ENCODE results near the gene NMNAT2.

Gene NMNAT2

GRCh38 chr1:183365676-183366075, 52.5 kb downstream of the NMNAT2 start:
- no peak for DNase-seq (ENCODE audit: low read depth)

- no peak for DNase-seq (ENCODE audit: low read depth)
Measured at GRCh38 chr1:183365093-183365492, 53.1 kb downstream of the NMNAT2 start.

- no peak for DNase-seq (ENCODE audit: low read depth)
Measured at GRCh38 chr1:183363972-183364371, 54.2 kb downstream of the NMNAT2 start.

- DNase-seq (ENCODE audit: low read depth), result no peak
Measured at GRCh38 chr1:183361081-183361480, 57.1 kb downstream of the NMNAT2 start.

GRCh38 chr1:183360473-183360872, 57.7 kb downstream of the NMNAT2 start:
- DNase-seq (ENCODE audit: low read depth), result no peak

- DNase-seq (ENCODE audit: low read depth), result no peak
Measured at GRCh38 chr1:183356534-183357182, 61.5 kb downstream of the NMNAT2 start.

GRCh38 chr1:183355797-183356196, 62.4 kb downstream of the NMNAT2 start:
- no peak for DNase-seq (ENCODE audit: low read depth)

- no peak for DNase-seq (ENCODE audit: low read depth)
Measured at GRCh38 chr1:183355181-183355580, 63.0 kb downstream of the NMNAT2 start.

GRCh38 chr1:183353597-183353996, 64.6 kb downstream of the NMNAT2 start:
- DNase-seq (ENCODE audit: low read depth), result no peak

GRCh38 chr1:183349201-183349711, 68.9 kb downstream of the NMNAT2 start:
- DNase-seq (ENCODE audit: low read depth), result no peak

- DNase-seq (ENCODE audit: low read depth), result no peak
Measured at GRCh38 chr1:183346276-183346732, 71.9 kb downstream of the NMNAT2 start.

GRCh38 chr1:183339556-183340167, 78.5 kb downstream of the NMNAT2 start:
- DNase-seq (ENCODE audit: low read depth), result no peak

- no peak for DNase-seq (ENCODE audit: low read depth)
Measured at GRCh38 chr1:183331091-183331742, 87.0 kb downstream of the NMNAT2 start.

GRCh38 chr1:183330335-183330734, 87.8 kb downstream of the NMNAT2 start:
- DNase-seq (ENCODE audit: low read depth), result no peak

- DNase-seq (ENCODE audit: low read depth), result no peak
Measured at GRCh38 chr1:183328371-183328770, 89.8 kb downstream of the NMNAT2 start.

GRCh38 chr1:183327434-183328290, 90.5 kb downstream of the NMNAT2 start:
- no peak for DNase-seq (ENCODE audit: low read depth)

- DNase-seq (ENCODE audit: low read depth), result no peak
Measured at GRCh38 chr1:183323849-183324683, 94.1 kb downstream of the NMNAT2 start.

GRCh38 chr1:183319606-183320005, 98.6 kb downstream of the NMNAT2 start:
- DNase-seq (ENCODE audit: low read depth), result no peak

GRCh38 chr1:183319051-183319450, 99.1 kb downstream of the NMNAT2 start:
- DNase-seq (ENCODE audit: low read depth), result no peak

GRCh38 chr1:183318433-183318832, 99.7 kb downstream of the NMNAT2 start:
- no peak for DNase-seq (ENCODE audit: low read depth)

All from T-helper 22 cell (primary cell).